NOMO-1 (cell line): Measurements from ENCODE around the gene KRT14.
"Not testable (repeated sequence)": the region's sequence is repeated elsewhere in the genome, so short reads cannot be mapped to it uniquely, and the experiment has no call there.

ENCODE experiments used
- DNase-seq, 2 experiments: peaks; one replicate each; lab custom pipeline; 2025; ENCODE audit not compliant: unreplicated experiment in 2 of 2; lab: John Stamatoyannopoulos, UW

Gene KRT14

GRCh38 chr17:41610061-41610517 is 23.4 kb upstream of the KRT14 start:
- not testable (repeated sequence) for DNase-seq

GRCh38 chr17:41606930-41607329 is 20.2 kb upstream of the KRT14 start:
- DNase-seq: not testable (repeated sequence)

- no peak for DNase-seq
Measured at GRCh38 chr17:41602524-41602923, 15.8 kb upstream of the KRT14 start.

GRCh38 chr17:41600318-41600717 is 13.6 kb upstream of the KRT14 start:
- DNase-seq: no peak

GRCh38 chr17:41599680-41600079 is 13.0 kb upstream of the KRT14 start:
- no peak for DNase-seq

GRCh38 chr17:41595585-41595984 is 8.9 kb upstream of the KRT14 start:
- no peak for DNase-seq

- DNase-seq: no peak
Measured at GRCh38 chr17:41594363-41594915, 7.7 kb upstream of the KRT14 start.

- DNase-seq: no peak
Measured at GRCh38 chr17:41593306-41593981, 6.7 kb upstream of the KRT14 start.

GRCh38 chr17:41592601-41593305 is 6.1 kb upstream of the KRT14 start:
- DNase-seq: no peak

- DNase-seq: no peak
Measured at GRCh38 chr17:41589301-41589700, 2.6 kb upstream of the KRT14 start.

GRCh38 chr17:41588126-41588810 is 1.6 kb upstream of the KRT14 start:
- DNase-seq: no peak

GRCh38 chr17:41585301-41586056 is 1.2 kb downstream of the KRT14 start:
- no peak for DNase-seq

GRCh38 chr17:41584331-41584927 is 2.3 kb downstream of the KRT14 start:
- not testable (repeated sequence) for DNase-seq

- DNase-seq: no peak
Measured at GRCh38 chr17:41583137-41584127, 3.3 kb downstream of the KRT14 start.

- DNase-seq: not testable (repeated sequence)
Measured at GRCh38 chr17:41582061-41582968, 4.4 kb downstream of the KRT14 start.

- DNase-seq: no peak
Measured at GRCh38 chr17:41581366-41582060, 5.2 kb downstream of the KRT14 start.

- DNase-seq: no peak
Measured at GRCh38 chr17:41580687-41581365, 5.9 kb downstream of the KRT14 start.
